Measurements from ENCODE around the gene RPS6KB2. TPM values are rescaled to one million over a fixed set of nuclear protein-coding genes. Genes with fewer than 3 reads are reported as not detected.

RPS6KB2 gene
- total RNA-seq, 1 experiment from 2014 or later, result 54.1 TPM

GRCh38 chr11:67436459-67437081 is 8.3 kb downstream of the RPS6KB2 start:
- ATAC-seq (no peak), DNase-seq (ENCODE audit: low read depth, low spot score) (no peak)
- H2AFZ ChIP-seq (ENCODE audit: low read depth, low read length, poor library complexity, severe bottlenecking), result no peak overlapping the region

More at GRCh38 chr11:67436459-67437081, 8.3 kb downstream of the RPS6KB2 start:
- ChIA-PET POLR2A (no interaction called here), RAD21 (ENCODE audit: low non-redundant PET in 1 of 2, low total read pairs in 2 of 2, uncharacterized antibody in 2 of 2, unreplicated experiment in 2 of 2) (no interaction called here), CTCF (no interaction called here)
- intact Hi-C loops (cut with micrococcal nuclease), result no loop called here
- peaks cover 9 to 10% of the 10 kb centered on the region in 2 experiments; a peak in 3 of 4 replicates for H3K36me3 ChIP-seq (ENCODE audit: control insufficient read depth in 1 of 2, insufficient read depth in 2 of 2, low read length in 2 of 2)
- H3K9ac ChIP-seq (ENCODE audit: low read length), result no peak overlapping the region
- H3K9me3 ChIP-seq (ENCODE audit: control insufficient read depth in 1 of 2, insufficient read depth in 1 of 2, low read depth in 1 of 2, low read length in 2 of 2), result no peaks in the 10 kb centered on the region
- no peaks in the 10 kb centered on the region for H3K27me3 ChIP-seq (ENCODE audit: insufficient read depth, low read length)
- H3K27ac ChIP-seq (ENCODE audit: low read depth, low read length), result peak overlapping the region; percentile 1; the same call in 1 of the 2 replicates
- no peaks in the 10 kb centered on the region for H3K79me2 ChIP-seq (ENCODE audit: insufficient read depth, low read length)
- H4K20me1 ChIP-seq (ENCODE audit: insufficient read depth), result no peaks in the 10 kb centered on the region
- no peak overlapping the region for H3K4me3 ChIP-seq (replicated peaks in 1 of 2; ENCODE audit: low read depth in 1 of 2, low read length in 2 of 2)
- H3K9me2 ChIP-seq (ENCODE audit: insufficient read depth), result no peaks in the 10 kb centered on the region
- peaks cover 0 to 16% of the 10 kb centered on the region in 2 experiments; a peak in 3 of 4 replicates for H3K4me1 ChIP-seq (ENCODE audit: control insufficient read depth in 1 of 2, insufficient read depth in 2 of 2, low read length in 2 of 2)
- BruUV-seq (replicated peaks), result no TSS peak
- no peak overlapping the region for H3K4me2 ChIP-seq (ENCODE audit: low read length)
- TF ChIP-seq ZNF274 (IDR thresholded peaks at IDR 0.05; ENCODE audit: low read depth, low read length) (no peak), JUND (IDR thresholded peaks at IDR 0.05) (no peak), SIN3A (IDR thresholded peaks at IDR 0.05; ENCODE audit: low read depth) (no peak)
- TF ChIP-seq, protein P1, sequence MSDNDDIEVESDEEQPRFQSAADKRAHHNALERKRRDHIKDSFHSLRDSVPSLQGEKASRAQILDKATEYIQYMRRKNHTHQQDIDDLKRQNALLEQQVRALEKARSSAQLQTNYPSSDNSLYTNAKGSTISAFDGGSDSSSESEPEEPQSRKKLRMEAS (IDR thresholded peaks at IDR 0.05), result no peak
- TF ChIP-seq, protein P2, sequence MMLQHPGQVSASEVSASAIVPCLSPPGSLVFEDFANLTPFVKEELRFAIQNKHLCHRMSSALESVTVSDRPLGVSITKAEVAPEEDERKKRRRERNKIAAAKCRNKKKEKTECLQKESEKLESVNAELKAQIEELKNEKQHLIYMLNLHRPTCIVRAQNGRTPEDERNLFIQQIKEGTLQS (IDR thresholded peaks at IDR 0.05), result no peak
- TF ChIP-seq, protein P3, sequence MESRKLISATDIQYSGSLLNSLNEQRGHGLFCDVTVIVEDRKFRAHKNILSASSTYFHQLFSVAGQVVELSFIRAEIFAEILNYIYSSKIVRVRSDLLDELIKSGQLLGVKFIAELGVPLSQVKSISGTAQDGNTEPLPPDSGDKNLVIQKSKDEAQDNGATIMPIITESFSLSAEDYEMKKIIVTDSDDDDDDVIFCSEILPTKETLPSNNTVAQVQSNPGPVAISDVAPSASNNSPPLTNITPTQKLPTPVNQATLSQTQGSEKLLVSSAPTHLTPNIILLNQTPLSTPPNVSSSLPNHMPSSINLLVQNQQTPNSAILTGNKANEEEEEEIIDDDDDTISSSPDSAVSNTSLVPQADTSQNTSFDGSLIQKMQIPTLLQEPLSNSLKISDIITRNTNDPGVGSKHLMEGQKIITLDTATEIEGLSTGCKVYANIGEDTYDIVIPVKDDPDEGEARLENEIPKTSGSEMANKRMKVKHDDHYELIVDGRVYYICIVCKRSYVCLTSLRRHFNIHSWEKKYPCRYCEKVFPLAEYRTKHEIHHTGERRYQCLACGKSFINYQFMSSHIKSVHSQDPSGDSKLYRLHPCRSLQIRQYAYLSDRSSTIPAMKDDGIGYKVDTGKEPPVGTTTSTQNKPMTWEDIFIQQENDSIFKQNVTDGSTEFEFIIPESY (IDR thresholded peaks at IDR 0.05; ENCODE audit: extremely low read depth, insufficient replicate concordance, low read length), result no peak
